ENCODE data around the gene ATP4A. TPM values are rescaled to one million over a fixed set of nuclear protein-coding genes. Genes with fewer than 3 reads are reported as not detected.
A peak's percentile ranks its signal among the peaks of the same experiment; 100 is the strongest.

The ATP4A gene
- total RNA-seq, 3 donors from 2014 or later (not counting 1 experiment from before 2014, with no cell fraction given): not detected

DNA sequence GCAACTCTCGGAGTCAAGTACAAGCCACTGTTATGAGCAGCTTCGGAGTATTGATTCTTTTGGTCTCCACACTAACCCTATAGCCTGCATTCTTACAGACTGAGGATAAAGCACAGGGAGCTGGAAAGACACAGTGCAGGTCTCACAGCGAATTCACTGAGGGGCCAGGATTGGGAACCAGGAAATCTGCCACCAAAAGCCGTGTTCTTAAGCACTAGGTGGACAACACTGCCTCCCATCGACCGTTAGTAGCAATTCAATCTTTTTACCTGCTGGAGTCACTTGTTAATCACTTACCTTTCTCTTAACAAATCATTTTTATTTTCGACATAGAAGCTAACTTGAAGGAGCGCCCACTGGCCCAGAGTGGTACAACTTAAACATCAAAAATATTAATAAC is 28.8 kb upstream of the ATP4A start:
- no peak overlapping the region for H3K27ac ChIP-seq (ENCODE audit: low read length)
- ATAC-seq: peak in 2 of 3 donors; percentile 43 to 52
- peak; percentile 53 for TF ChIP-seq CTCF (IDR thresholded peaks at IDR 0.05)
- 27% methylated on average over 8 of the region's 8 CpGs for WGBS (ENCODE audit: insufficient coverage)
- Mint-ChIP-seq H3K4me1 (peaks cover 0 to 6% of the 10 kb centered on the region in 2 donors), H3K4me3 (no peak overlapping the region), H3K27me3 (ENCODE audit: low read depth in 2 of 2) (peaks cover 5 to 10% of the 10 kb centered on the region in 2 donors), H3K27ac (no peak overlapping the region), H3K9me3 (no peaks in the 10 kb centered on the region), H3K36me3 (no peaks in the 10 kb centered on the region)
- no peaks in the 10 kb centered on the region for H3K27me3 ChIP-seq (ENCODE audit: control insufficient read depth, insufficient read depth, low read length)
- no peaks in the 10 kb centered on the region for H3K4me1 ChIP-seq (ENCODE audit: control insufficient read depth, insufficient read depth, low read length)
- H3K36me3 ChIP-seq (ENCODE audit: control insufficient read depth, insufficient read depth, low read length): no peaks in the 10 kb centered on the region
- no peak overlapping the region for H3K4me3 ChIP-seq (ENCODE audit: low read length)
- DNase-seq: peak in 1 of 2 donors; percentile 76
- H3K9me3 ChIP-seq (ENCODE audit: control insufficient read depth, insufficient read depth, low read length): no peaks in the 10 kb centered on the region
- intact Hi-C loops (cut with micrococcal nuclease): loop anchor here (1.0 to 10.0 kb wide), 2 partner anchors 82 to 237 kb away; partner anchors contain the start of gene FFAR3

- Histone ChIP-seq H3K27ac (ENCODE audit: low read length) (no peak overlapping the region), H3K9me3 (ENCODE audit: control insufficient read depth, insufficient read depth, low read length) (no peaks in the 10 kb centered on the region), H3K4me1 (ENCODE audit: control insufficient read depth, insufficient read depth, low read length) (no peaks in the 10 kb centered on the region), H3K27me3 (ENCODE audit: control insufficient read depth, insufficient read depth, low read length) (no peaks in the 10 kb centered on the region), H3K36me3 (ENCODE audit: control insufficient read depth, insufficient read depth, low read length) (no peaks in the 10 kb centered on the region), H3K4me3 (ENCODE audit: low read length) (no peak overlapping the region)
- Mint-ChIP-seq H3K27ac (no peak overlapping the region), H3K36me3 (no peaks in the 10 kb centered on the region), H3K4me1 (no peaks in the 10 kb centered on the region), H3K4me3 (no peak overlapping the region), H3K27me3 (ENCODE audit: low read depth in 2 of 2) (peaks cover 9 to 11% of the 10 kb centered on the region in 2 donors), H3K9me3 (no peaks in the 10 kb centered on the region)
- ATAC-seq: no peak
- TF ChIP-seq CTCF (IDR thresholded peaks at IDR 0.05): no peak
- no peak for DNase-seq
- 89% methylated on average over 3 of the region's 3 CpGs for WGBS (ENCODE audit: insufficient coverage)
- intact Hi-C loops (cut with micrococcal nuclease): loop anchor here (10.0 kb wide), 1 partner anchor 236 kb away; the partner anchor contains the start of gene FFAR3
Measured at GRCh38 chr19:35590875-35591274, 27.4 kb upstream of the ATP4A start.

DNA sequence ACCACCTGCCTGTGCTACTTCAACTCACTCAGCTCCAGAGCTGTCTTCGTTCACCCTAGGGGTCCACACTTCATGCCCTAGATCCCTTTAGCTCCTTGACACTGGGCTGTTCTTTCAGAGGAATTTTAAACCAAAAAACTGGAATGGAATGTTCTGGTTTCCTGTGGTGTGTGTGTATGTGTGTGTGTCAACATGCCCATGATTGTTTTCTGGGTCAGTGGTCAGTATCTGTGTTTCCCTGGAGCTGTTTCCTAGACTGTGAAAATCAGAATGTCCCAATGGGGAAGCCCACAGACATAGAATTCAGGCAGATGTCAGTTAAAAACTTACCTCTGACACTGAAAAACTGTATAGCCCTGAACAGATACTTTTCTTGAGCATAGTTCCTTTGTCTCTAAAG is 23.9 kb upstream of the ATP4A start:
- intact Hi-C loops (cut with micrococcal nuclease): loop anchor here (5.0 kb wide), 1 partner anchor 40 kb away; the partner anchor contains the start of gene TMEM147
- H3K9me3 Mint-ChIP-seq: no peaks in the 10 kb centered on the region
- H3K36me3 Mint-ChIP-seq: no peaks in the 10 kb centered on the region
- H3K4me1 Mint-ChIP-seq: no peaks in the 10 kb centered on the region
- Histone ChIP-seq H3K9me3 (ENCODE audit: control insufficient read depth, insufficient read depth, low read length) (no peaks in the 10 kb centered on the region), H3K4me1 (ENCODE audit: control insufficient read depth, insufficient read depth, low read length) (no peaks in the 10 kb centered on the region), H3K27me3 (ENCODE audit: control insufficient read depth, insufficient read depth, low read length) (no peaks in the 10 kb centered on the region), H3K36me3 (ENCODE audit: control insufficient read depth, insufficient read depth, low read length) (no peaks in the 10 kb centered on the region), H3K27ac (ENCODE audit: low read length) (no peak overlapping the region), H3K4me3 (ENCODE audit: low read length) (no peak overlapping the region)
- no peak for TF ChIP-seq CTCF (IDR thresholded peaks at IDR 0.05)
- 24% methylated on average over 1 of the region's 1 CpG for WGBS (ENCODE audit: insufficient coverage)
- H3K27ac Mint-ChIP-seq: no peak overlapping the region
- peaks cover 19 to 25% of the 10 kb centered on the region in 2 donors for H3K27me3 Mint-ChIP-seq (ENCODE audit: low read depth in 2 of 2)
- ATAC-seq: no peak
- DNase-seq: no peak
- H3K4me3 Mint-ChIP-seq: no peak overlapping the region

DNA sequence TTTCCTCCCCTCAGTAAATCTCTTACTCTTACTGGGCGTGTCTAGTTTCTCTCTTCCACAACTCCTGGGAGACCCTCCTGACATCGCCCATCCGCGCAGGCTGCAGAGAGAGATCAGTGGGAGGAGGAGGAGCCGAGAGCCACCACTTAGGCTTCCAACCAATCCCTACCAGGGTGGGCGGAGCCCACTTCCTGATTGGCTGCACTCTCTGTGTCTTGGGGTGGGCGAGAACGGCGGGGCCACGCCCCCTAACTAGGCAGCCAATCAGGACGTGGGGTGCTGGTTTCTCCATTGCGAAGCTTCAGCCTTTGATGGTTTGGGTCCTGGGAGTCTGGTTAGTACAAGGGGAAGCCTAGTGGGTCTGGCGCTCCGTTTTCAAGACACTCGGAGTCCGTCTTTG is 22.4 kb upstream of the ATP4A start, which contains the start of gene PMIS2:
Gene PMIS2, plus strand, starts transcription at position 326 of the 400 bp plus-strand sequence. CDS start 87 bp downstream, outside the sequence.
- peak in 1 of 2 donors; percentile 19 for DNase-seq
- Mint-ChIP-seq H3K4me1 (no peaks in the 10 kb centered on the region), H3K27ac (no peak within 1 kb of the TSS)

More for the DNA sequence above, 22.4 kb upstream of the ATP4A start, which contains the start of gene PMIS2:
- TF ChIP-seq CTCF (IDR thresholded peaks at IDR 0.05): no peak
- WGBS (ENCODE audit: insufficient coverage): 36% methylated on average over 14 of the region's 16 CpGs
- Histone ChIP-seq H3K27me3 (ENCODE audit: control insufficient read depth, insufficient read depth, low read length) (no peaks in the 10 kb centered on the region), H3K4me3 (ENCODE audit: low read length) (no peak within 1 kb of the TSS), H3K27ac (ENCODE audit: low read length) (no peak within 1 kb of the TSS), H3K36me3 (ENCODE audit: control insufficient read depth, insufficient read depth, low read length) (no peaks in the 10 kb centered on the region), H3K4me1 (ENCODE audit: control insufficient read depth, insufficient read depth, low read length) (no peaks in the 10 kb centered on the region), H3K9me3 (ENCODE audit: control insufficient read depth, insufficient read depth, low read length) (no peaks in the 10 kb centered on the region)
- no peaks in the 10 kb centered on the region for H3K36me3 Mint-ChIP-seq
- no peaks in the 10 kb centered on the region for H3K9me3 Mint-ChIP-seq
- peak in 1 of 3 donors; percentile 68 for ATAC-seq
- intact Hi-C loops (cut with micrococcal nuclease): loop anchor here (5.0 kb wide), 1 partner anchor 39 kb away; the partner anchor contains the start of gene TMEM147
- no peak within 1 kb of the TSS for H3K4me3 Mint-ChIP-seq
- H3K27me3 Mint-ChIP-seq (ENCODE audit: low read depth in 2 of 2): peaks cover 19 to 25% of the 10 kb centered on the region in 2 donors
